Measurements from ENCODE around the gene CMKLR1.
A peak's percentile ranks its signal among the peaks of the same experiment; 100 is the strongest.

GRCh38 chr12:108299980-108300696 lies 39.0 kb downstream of the CMKLR1 start:
- no peak for TF ChIP-seq POLR2A (IDR thresholded peaks at IDR 0.05)
- no peak for TF ChIP-seq CTCF (IDR thresholded peaks at IDR 0.05)
- TF ChIP-seq POLR2AphosphoS5 (IDR thresholded peaks at IDR 0.05; ENCODE audit: insufficient read depth in 1 of 2, low read depth in 1 of 2): peak in 1 of 2 donors; percentile 25
